HepG2 (cell line): ENCODE results near the gene C6orf15. TPM values are rescaled to one million over a fixed set of nuclear protein-coding genes. Genes with fewer than 3 reads are reported as not detected.
A peak's percentile ranks its signal among the peaks of the same experiment; 100 is the strongest.

Source experiments
- ATAC-seq: fragments of 200-7000 bp; cut with Tn5 transposase; 3 replicates; pipeline ENCODE4 v1.9.1; 2020; ENCODE audit warnings: mild to moderate bottlenecking, moderate library complexity
- BruUV-seq: library from RNA; stranded (reverse); fragments of 400-500 nt; replicated peaks from 2 replicates; lab custom pipeline; 2021; lab: Mats Ljungman, UMichigan
- CTCF ChIA-PET: fragments of 300-600 bp; formaldehyde crosslinking; extraction: SDS; loops from one replicate; lab custom pipeline; 2021; ENCODE audit warnings: low total read pairs, inconsistent platforms, low intra/inter-chr PET ratio; lab: Yijun Ruan, JAX
- POLR2A ChIA-PET: fragments of 350-600 bp; sonication (Branson Sonifier 250); formaldehyde crosslinking; loops from one replicate; lab custom pipeline; 2020; ENCODE audit warnings: antibody characterized with exemption, inconsistent platforms; lab: Yijun Ruan, JAX
- DNase-seq: peaks from one replicate; pipeline ENCODE4 v3.0.0-alpha.2; 2015; ENCODE audit warnings: low spot score
- FAIRE-seq: peaks from 3 replicates; lab custom pipeline; 2011; peaks lifted over from hg19 to GRCh38; lab: Jason Lieb, UNC
- H2AFZ ChIP-seq: one replicate; pipeline ENCODE4 v1.6.1; 2011; ENCODE audit warnings: low read length, inconsistent platforms
- H3K27ac ChIP-seq: fragments of 300-600 bp; 3 replicates; pipeline ENCODE4 v1.8.0; 2011; ENCODE audit warnings: mixed run types, mild to moderate bottlenecking, mixed read lengths, low read length, inconsistent platforms; ENCODE audit not compliant: insufficient read depth; ENCODE audit errors: extremely low read length
- H3K27me3 ChIP-seq, 2 experiments: fragments of 200-600 bp in 1 of 2; 2 replicates in 1 of 2; 3 replicates in 1 of 2; pipeline versions ENCODE4 v1.6.0 to v1.8.0; 2011; ENCODE audit warnings: low read length in 2 of 2, mild to moderate bottlenecking in 2 of 2, moderate library complexity in 2 of 2, inconsistent platforms in 1 of 2; ENCODE audit not compliant: insufficient read depth in 2 of 2, control insufficient read depth in 1 of 2
- H3K36me3 ChIP-seq, 2 experiments: fragments of 200-600 bp in 1 of 2; replicated peaks in 1 of 2; 2 replicates in 1 of 2; 3 replicates in 1 of 2; pipeline versions ENCODE4 v1.5.1 to v1.8.0; 2011; ENCODE audit warnings: low read length in 2 of 2, inconsistent platforms in 1 of 2; ENCODE audit not compliant: insufficient read depth in 2 of 2, control insufficient read depth in 1 of 2
- H3K4me1 ChIP-seq: 2 replicates; pipeline ENCODE4 v1.5.1; 2012; ENCODE audit warnings: low read length, inconsistent platforms; ENCODE audit not compliant: insufficient read depth
- H3K4me2 ChIP-seq: 2 replicates; pipeline ENCODE4 v1.6.0; 2011; ENCODE audit warnings: low read depth, low read length, inconsistent platforms
- H3K4me3 ChIP-seq, 3 experiments: fragments of 200-600 bp in 1 of 3; sonication (generic), shearing (Covaris generic) in 1 of 3; replicated peaks in 1 of 3; 2 replicates each; pipeline ENCODE4 v1.5.1; 2011 to 2016; ENCODE audit warnings: low read length in 3 of 3, inconsistent platforms in 2 of 3, low read depth in 2 of 3, mild to moderate bottlenecking in 2 of 3, control low read depth in 1 of 3, mixed read lengths in 1 of 3; ENCODE audit not compliant: insufficient read depth in 1 of 3
- H3K79me2 ChIP-seq: one replicate; pipeline ENCODE4 v1.6.1; 2011; ENCODE audit warnings: low read length, inconsistent platforms; ENCODE audit not compliant: insufficient read depth
- H3K9ac ChIP-seq: 2 replicates; pipeline ENCODE4 v1.6.0; 2011; ENCODE audit warnings: mild to moderate bottlenecking, low read depth, low read length, inconsistent platforms; ENCODE audit not compliant: insufficient read depth
- H3K9me3 ChIP-seq: 2 replicates; pipeline ENCODE4 v1.5.1; 2012; ENCODE audit warnings: mild to moderate bottlenecking, low read length
- H4K20me1 ChIP-seq: 2 replicates; pipeline ENCODE4 v1.6.0; 2011; ENCODE audit warnings: inconsistent platforms, mild to moderate bottlenecking, low read length, moderate library complexity; ENCODE audit not compliant: insufficient read depth
- ARNTL ChIP-seq: sonication (generic); formaldehyde crosslinking; IDR thresholded peaks from 2 replicates; pipeline ENCODE4 v1.4.0; 2020; ENCODE audit warnings: mild to moderate bottlenecking, missing genetic modification reagents
- BRF2 ChIP-seq: sonication (generic); formaldehyde crosslinking; IDR thresholded peaks from 2 replicates; pipeline ENCODE4 v1.8.1; 2022; ENCODE audit warnings: mild to moderate bottlenecking, missing genetic modification reagents
- CTCF ChIP-seq: sonication (generic); formaldehyde crosslinking; IDR thresholded peaks from 2 replicates; pipeline ENCODE4 v1.5.0; 2020; ENCODE audit warnings: mild to moderate bottlenecking, missing genetic modification reagents, moderate library complexity
- EED ChIP-seq: sonication (generic); formaldehyde crosslinking; IDR thresholded peaks from 2 replicates; pipeline ENCODE4 v1.5.0; 2020; ENCODE audit warnings: mild to moderate bottlenecking, missing genetic modification reagents
- FOSL2 ChIP-seq: sonication (generic); formaldehyde crosslinking; IDR thresholded peaks from 2 replicates; pipeline ENCODE4 v1.4.0; 2020; ENCODE audit warnings: missing genetic modification reagents
- NKX3-1 ChIP-seq: sonication (generic); formaldehyde crosslinking; IDR thresholded peaks from 2 replicates; pipeline ENCODE4 v1.5.0; 2020; ENCODE audit warnings: missing genetic modification reagents
- ZNF335 ChIP-seq: sonication (generic); formaldehyde crosslinking; IDR thresholded peaks from 2 replicates; pipeline ENCODE4 v1.4.0; 2020; ENCODE audit warnings: missing genetic modification reagents
- ZNF503 ChIP-seq: sonication (generic); formaldehyde crosslinking; IDR thresholded peaks from 2 replicates; pipeline ENCODE4 v1.4.0; 2020; ENCODE audit warnings: missing genetic modification reagents
- ZSCAN5A ChIP-seq: sonication (generic); formaldehyde crosslinking; IDR thresholded peaks from 2 replicates; pipeline ENCODE4 v1.8.0; 2022; ENCODE audit warnings: mild to moderate bottlenecking, missing genetic modification reagents, borderline replicate concordance
- WGBS: methylation state at CpG from one replicate; pipeline ENCODE4 v1.1.6; 2017; ENCODE audit warnings: low lambda C conversion rate; 5-methylcytosine and 5-hydroxymethylcytosine counted together
- in situ Hi-C: cut with HindIII; loops from 2 replicates; pipeline ENCODE4 v1.10.0; 2017; ENCODE audit warnings: low pct_unique_long_range_greater_than_20kb; ENCODE audit not compliant: extremely low pct_ligation_motif_present
- intact Hi-C: fragments of 100-400 bp; cut with micrococcal nuclease; formaldehyde crosslinking; loops from one replicate; pipeline ENCODE4 v1.10.0; 2022; ENCODE audit not compliant: unreplicated experiment
- polyA plus RNA-seq, 8 experiments: library from polyadenylated mRNA; depleted of rRNA in 3 of 8; stranded (reverse) in 7 of 8; unstranded in 1 of 8; fragments of >200 nt; fragmentation: Illumina TruSeq in 4 of 8; extraction: Trizol in 4 of 8; gene quantifications; 2 replicates each; pipeline versions ENCODE4 v1.2.1 to v1.2.3, GENCODE V29; 2011 to 2016; ENCODE audit warnings: low read depth in 4 of 8, missing spikeins in 1 of 8, mixed read lengths in 1 of 8; ENCODE audit not compliant: insufficient read depth in 1 of 8
- total RNA-seq, 5 experiments: library from RNA; depleted of rRNA; stranded (reverse); fragments of >200 nt; fragmentation: Illumina TruSeq; extraction: Trizol; gene quantifications; 2 replicates each; pipeline ENCODE4 v1.2.3, GENCODE V29; 2016; ENCODE audit warnings: low read depth in 1 of 5

The C6orf15 gene
- total and polyA plus RNA-seq, 2 of the 13 experiments (the other 11 are each of a cell fraction or from before 2014, with no cell fraction given): not detected

- H3K27me3 ChIP-seq: peaks cover 5 to 83% of the 10 kb centered on the region in 2 experiments; a peak in 4 of 5 replicates
- H2AFZ ChIP-seq: no peak overlapping the region
- no TSS peak for BruUV-seq
- H3K9me3 ChIP-seq: no peaks in the 10 kb centered on the region
- FAIRE-seq: peak; percentile 23
- peaks cover 9% of the 10 kb centered on the region; the same call in 1 of the 2 replicates for H3K4me1 ChIP-seq
- no peak overlapping the region; a peak in 1 of 6 replicates for H3K4me3 ChIP-seq
- intact Hi-C loops: no loop called here
- peak; percentile 20; the same call in 2 of the 3 replicates for ATAC-seq
- in situ Hi-C loops: no loop called here
- 39% methylated on average over 9 of the region's 9 CpGs for WGBS
- CTCF ChIA-PET: no interaction called here
- 0 out of 2 replicates have a peak overlapping the region, but pooled peaks have one; percentile 34 for H3K4me2 ChIP-seq
- POLR2A ChIA-PET: interaction anchor here (0.8 kb wide), 1 partner anchor 28 kb away, joined by 3 read pairs; no protein-coding TSS in a partner anchor
- H3K27ac ChIP-seq: no peak overlapping the region
- H3K36me3 ChIP-seq: no peaks in the 10 kb centered on the region
- no peak overlapping the region for H3K9ac ChIP-seq
- H4K20me1 ChIP-seq: no peaks in the 10 kb centered on the region
- TF ChIP-seq NKX3-1 (CRISPR knock-in tag) (no peak), CTCF (peak; percentile 21; the same call in 1 of the 2 replicates)
- H3K79me2 ChIP-seq: no peaks in the 10 kb centered on the region
- peak; percentile 25 for DNase-seq
These were observed 2.8 kb upstream of the C6orf15 start for GRCh38 chr6:31114970-31115849.

- Histone ChIP-seq H3K4me3 (no peak within 1 kb of the TSS; a peak in 1 of 6 replicates), H3K4me2 (peak within 1 kb of the TSS; percentile 34; the same call in 1 of the 2 replicates), H3K9ac (no peak within 1 kb of the TSS), H3K27me3 (peaks cover 7 to 89% of the 10 kb centered on the region in 2 experiments), H3K79me2 (no peaks in the 10 kb centered on the region), H2AFZ (no peak within 1 kb of the TSS), H4K20me1 (no peaks in the 10 kb centered on the region), H3K9me3 (no peaks in the 10 kb centered on the region), H3K27ac (no peak within 1 kb of the TSS), H3K36me3 (no peaks in the 10 kb centered on the region), H3K4me1 (peaks cover 9% of the 10 kb centered on the region; the same call in 1 of the 2 replicates)
- ChIA-PET POLR2A (interaction anchor here (0.8 kb wide), 1 partner anchor 27 kb away, joined by 3 read pairs; no protein-coding TSS in a partner anchor), CTCF (no interaction called here)
- no TSS peak for BruUV-seq
- intact Hi-C loops: no loop called here
- FAIRE-seq: no peak
- 2% methylated on average over 3 of the region's 3 CpGs for WGBS
- DNase-seq: peak; percentile 49
- in situ Hi-C loops: no loop called here
- peak; percentile 66 for ATAC-seq
- TF ChIP-seq ARNTL: no peak
- peak; percentile 76 for TF ChIP-seq FOSL2 (CRISPR knock-in tag)
- no peak for TF ChIP-seq ZSCAN5A
- 0 out of 2 replicates have a peak, but pooled peaks have one; percentile 25 for TF ChIP-seq EED (CRISPR knock-in tag)
- TF ChIP-seq ZNF503: no peak
- TF ChIP-seq BRF2: no peak
- no peak for TF ChIP-seq ZNF335 (CRISPR knock-in tag)
These were observed 2.1 kb upstream of the C6orf15 start, which contains the start of gene PSORS1C1 for GRCh38 chr6:31114541-31114878. TSS of gene PSORS1C1 (plus strand) at chr6:31114800. CDS start at chr6:31129633, 14,833 bp downstream.
